HL-60/S4 treated with phorbol 12-myristate 13-acetate at 8.2 ng/mL for 4 days and 3 days (cell line): ENCODE measurements around the gene DRD5.
"Not testable (repeated sequence)": the region's sequence is repeated elsewhere in the genome, so short reads cannot be mapped to it uniquely, and the experiment has no call there.

Experiments
- in situ Hi-C: fragments of 300-500 bp; cut with MboI; formaldehyde crosslinking; loops from 2 replicates; pipeline ENCODE4 v1.15.0; 2022; ENCODE audit warnings: low sequenced_read_pairs

DRD5 gene

GRCh38 chr4:9781343-9782135 lies at the start of gene DRD5:
Gene DRD5, plus strand, starts transcription at chr4:9781634. Its CDS starts 396 bp downstream, at chr4:9782030.
- in situ Hi-C loops = no loop called here

DNA sequence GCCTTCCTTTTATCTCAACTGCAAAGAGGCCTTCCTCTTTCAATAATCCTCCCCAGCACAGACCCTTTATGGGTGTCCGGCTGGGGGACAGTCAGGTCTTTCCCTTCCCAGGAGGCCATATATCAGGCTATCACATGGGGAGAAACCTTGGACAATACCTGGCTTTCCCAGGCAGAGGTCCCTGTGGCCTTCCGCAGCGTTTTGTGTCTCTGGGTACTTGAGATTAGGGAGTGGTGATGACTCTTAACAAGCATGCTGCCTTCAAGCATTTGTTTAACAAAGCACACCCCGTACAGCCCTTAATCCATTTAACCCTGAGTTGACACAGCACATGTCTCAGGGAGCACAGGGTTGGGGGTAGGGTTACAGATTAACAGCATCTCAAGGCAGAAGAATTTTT lies 49.2 kb upstream of the DRD5 start:
- in situ Hi-C loops = not testable (repeated sequence)

DNA sequence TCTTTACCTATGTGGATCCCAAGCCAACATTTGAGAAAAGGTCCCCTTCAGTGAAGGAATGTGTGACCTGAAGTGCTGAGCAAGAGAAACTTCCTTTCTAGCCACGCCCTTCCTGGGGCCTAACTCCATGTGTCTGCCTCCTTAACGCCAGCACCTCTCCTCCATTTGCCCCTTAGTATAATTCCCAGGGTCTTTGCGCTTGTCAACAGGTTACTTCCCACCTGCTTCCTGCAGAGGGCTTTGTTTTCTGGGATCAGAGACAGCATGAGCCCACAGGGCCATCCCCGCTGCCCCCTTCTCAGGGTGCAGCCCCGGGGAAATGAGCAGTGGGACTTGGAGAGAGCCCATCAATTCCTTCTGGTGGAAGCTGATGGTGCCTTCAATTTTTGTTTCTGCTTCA lies 45.9 kb upstream of the DRD5 start:
- in situ Hi-C loops = no loop called here

GRCh38 chr4:9737280-9737679 lies 44.2 kb upstream of the DRD5 start:
- in situ Hi-C loops = not testable (repeated sequence)

DNA sequence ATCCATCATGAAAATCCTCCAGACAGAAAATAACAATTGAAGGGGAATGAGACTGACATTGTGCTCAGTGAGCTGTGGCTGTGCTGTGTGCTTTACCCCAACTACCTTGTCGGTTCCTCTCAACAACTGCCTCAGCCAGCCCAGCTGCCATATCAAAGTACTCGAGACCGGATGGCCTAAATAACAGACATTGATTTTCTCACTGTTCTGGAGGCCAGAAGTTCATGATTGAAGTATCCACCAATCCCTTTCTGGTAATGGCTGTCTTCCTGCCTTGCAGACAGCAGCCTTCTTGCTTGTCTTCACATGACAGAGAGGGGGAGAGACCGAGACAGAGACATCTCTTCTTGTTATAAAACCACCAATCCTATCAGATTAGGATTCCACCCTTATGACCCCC lies 37.6 kb upstream of the DRD5 start:
- in situ Hi-C loops = not testable (repeated sequence)

GRCh38 chr4:9745782-9746181 lies 35.7 kb upstream of the DRD5 start:
- in situ Hi-C loops = no loop called here

DNA sequence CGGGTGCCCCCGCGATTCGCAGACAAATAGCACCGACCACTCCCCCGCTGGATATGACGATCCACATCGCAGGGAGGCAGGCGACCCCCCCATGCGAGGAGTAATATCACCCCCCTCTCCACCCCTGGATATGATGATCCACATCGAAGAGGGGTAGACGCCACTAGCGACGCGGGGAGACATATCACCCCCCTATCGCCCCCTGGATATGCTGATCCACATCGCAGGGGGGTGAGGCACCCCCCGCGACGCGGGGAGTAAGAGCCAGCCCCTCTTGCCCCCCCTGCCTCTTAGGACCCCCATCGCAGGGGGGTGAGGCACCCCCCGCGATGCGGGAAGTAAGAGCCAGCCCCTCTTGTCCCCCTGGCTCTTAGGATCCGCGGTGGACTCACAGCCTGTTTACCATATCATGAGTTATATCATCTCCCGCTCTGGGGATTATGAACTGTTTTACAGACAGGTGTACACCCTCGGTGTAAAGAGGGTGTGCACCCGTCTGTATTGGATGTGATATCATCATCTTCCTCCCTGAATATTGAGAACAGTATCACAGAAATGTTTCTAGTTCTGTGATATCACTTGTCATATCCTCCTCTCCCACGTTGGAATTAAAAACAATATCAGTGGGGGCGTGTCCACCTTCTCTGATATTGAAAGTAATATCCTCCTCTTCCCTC lies 22.7 kb upstream of the DRD5 start:
- in situ Hi-C loops = no loop called here

DNA sequence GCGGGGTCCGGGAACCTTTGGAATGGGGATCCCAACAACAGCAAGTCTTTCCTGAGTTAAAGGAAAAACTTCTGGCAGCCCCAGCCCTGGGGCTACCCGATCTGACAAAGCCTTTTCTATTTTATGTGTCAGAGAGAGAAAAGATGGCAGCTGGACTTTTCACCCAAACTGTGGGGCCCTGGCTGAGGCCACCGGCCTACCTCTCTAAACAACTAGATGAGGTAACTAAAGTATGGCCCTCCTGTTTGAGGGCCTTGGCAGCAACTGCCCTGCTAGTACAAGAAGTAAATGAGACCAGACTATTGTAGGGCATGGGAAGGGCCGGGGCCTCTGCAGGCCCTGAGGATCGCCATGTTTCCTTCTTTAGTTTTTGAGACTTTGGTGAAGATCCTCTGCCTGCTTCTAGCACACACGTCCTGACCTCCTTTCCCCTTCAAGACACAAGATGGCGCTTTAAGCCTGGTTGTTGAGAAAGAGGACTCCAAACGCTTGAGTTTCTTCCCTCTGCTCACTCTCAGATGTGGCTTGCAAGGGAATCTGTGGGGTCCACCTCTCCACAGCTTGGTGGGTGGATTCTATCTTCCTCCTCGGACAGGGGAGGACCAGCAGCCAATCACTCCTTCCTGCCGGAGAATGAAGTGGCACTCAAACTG lies 18.5 kb upstream of the DRD5 start:
- in situ Hi-C loops = loop anchor here (10.0 kb wide), 1 partner anchor 252 kb away; no protein-coding TSS in a partner anchor

- in situ Hi-C loops = loop anchor here (10.0 kb wide), 1 partner anchor 251 kb away; no protein-coding TSS in a partner anchor
Observed at GRCh38 chr4:9764155-9764696, 17.2 kb upstream of the DRD5 start.

- in situ Hi-C loops = loop anchor here (10.0 kb wide), 1 partner anchor 250 kb away; no protein-coding TSS in a partner anchor
Observed at GRCh38 chr4:9765091-9765490, 16.3 kb upstream of the DRD5 start.

GRCh38 chr4:9769321-9769720 lies 12.1 kb upstream of the DRD5 start:
- in situ Hi-C loops = loop anchor here (10.0 kb wide), 1 partner anchor 245 kb away; no protein-coding TSS in a partner anchor

DNA sequence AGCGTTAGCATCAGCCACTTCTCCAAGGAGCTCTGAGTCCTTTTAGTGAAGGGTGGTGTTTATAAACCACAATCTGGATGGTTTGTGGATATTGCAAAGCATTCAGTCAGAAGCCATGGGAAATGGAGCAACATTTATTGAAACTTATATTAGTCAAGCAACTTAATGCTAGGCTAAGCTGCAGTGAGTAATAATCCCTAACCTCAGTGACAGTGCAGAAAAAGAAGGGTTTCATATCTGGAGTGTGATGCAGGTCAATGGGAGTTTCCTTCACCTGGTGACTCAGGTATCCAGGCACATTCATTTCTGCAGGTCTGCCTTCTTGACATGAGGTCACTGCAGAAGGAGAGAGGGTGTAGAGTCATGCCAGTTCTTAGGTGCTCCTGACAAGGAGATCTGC lies 10.4 kb upstream of the DRD5 start:
- in situ Hi-C loops = no loop called here

GRCh38 chr4:9773471-9773870 lies 8.0 kb upstream of the DRD5 start:
- in situ Hi-C loops = no loop called here

GRCh38 chr4:9782136-9782436 lies 652 bp downstream of the DRD5 start:
- in situ Hi-C loops = no loop called here

DNA sequence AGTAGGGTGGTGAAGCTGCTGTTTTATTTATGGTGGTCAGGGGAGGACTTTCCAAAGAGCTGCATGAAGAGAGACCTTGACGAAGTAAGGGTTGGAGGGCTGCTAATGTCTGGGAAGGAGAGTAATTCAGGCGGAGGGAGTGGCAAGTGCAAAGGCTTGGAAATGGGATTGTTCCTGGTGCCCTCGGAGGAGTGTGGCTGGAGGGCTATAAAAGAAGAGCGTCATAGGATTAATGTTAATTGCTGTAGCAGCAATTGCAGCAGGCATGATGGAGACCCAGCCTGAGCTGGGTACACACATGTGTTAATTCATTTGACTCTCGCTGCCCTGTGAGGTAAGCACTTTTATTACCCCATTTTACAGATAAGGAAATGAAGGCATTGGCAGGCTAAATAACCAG lies 4.5 kb downstream of the DRD5 start:
- in situ Hi-C loops = not testable (repeated sequence)

GRCh38 chr4:9792381-9792780 lies 10.9 kb downstream of the DRD5 start:
- in situ Hi-C loops = no loop called here

GRCh38 chr4:9796641-9797040 lies 15.2 kb downstream of the DRD5 start:
- in situ Hi-C loops = not testable (repeated sequence)

DNA sequence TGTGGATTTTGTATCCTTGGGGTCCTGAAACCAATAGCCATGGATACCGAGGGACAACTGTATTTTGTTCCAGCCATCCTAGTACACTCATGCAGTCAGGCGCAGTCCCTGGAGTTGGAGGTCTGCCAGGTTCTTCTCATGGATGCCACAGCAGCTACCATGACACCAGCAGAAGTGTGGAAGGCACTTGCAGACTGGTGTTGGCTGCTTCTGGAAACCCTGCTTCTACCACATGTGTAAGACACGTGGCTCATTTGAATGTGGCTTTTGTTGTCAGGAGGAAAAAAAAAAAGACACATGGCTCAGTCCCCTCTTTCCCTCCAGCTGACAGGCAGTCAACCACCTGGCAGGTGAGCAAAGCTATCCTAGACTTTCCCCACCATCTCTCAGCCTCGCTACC lies 19.4 kb downstream of the DRD5 start:
- in situ Hi-C loops = no loop called here

DNA sequence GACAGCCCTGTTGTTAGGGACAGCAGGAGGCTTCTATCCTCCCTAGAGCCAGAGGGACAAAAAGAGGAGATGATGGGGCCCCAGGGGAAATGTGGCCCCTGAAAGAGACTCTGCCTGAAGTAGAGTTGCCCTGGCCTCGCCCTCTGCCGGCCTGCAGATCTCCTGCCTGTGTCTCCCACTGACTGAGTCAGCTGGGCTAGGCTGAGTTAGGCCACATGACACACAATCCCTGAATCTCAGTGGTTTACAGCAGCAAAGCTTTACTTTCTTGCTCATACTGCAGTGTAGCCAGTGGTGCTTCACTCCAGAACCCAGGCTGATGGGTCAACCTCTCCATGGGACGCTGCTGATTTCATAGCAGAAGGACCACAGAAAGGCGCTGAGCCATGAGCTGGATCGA lies 23.5 kb downstream of the DRD5 start:
- in situ Hi-C loops = no loop called here

DNA sequence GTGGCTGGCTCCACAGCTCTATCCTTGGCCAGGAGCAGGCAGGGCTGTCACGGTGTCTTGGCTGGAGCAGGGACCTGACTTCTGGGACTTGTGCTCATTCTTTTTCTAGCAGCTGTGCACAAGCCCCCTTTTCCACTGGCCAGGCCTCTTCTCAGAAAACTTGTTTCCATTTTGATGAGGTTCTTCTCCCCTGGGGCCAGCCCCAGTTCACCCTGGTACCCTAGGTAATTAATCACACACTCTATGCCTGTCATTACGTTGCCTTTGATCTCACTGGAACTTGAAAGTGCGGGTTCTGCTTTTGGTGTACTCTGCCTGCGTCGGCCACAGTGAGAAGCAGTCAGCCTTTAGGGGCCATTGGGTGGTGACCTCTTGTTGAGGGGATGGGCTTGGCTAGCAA lies 26.6 kb downstream of the DRD5 start:
- in situ Hi-C loops = no loop called here

- in situ Hi-C loops = no loop called here
Observed at GRCh38 chr4:9811806-9812205, 30.4 kb downstream of the DRD5 start.
